SU-DHL-6 (cell line): ENCODE results near the gene PRADC1.
"Not testable (repeated sequence)": the region's sequence is repeated elsewhere in the genome, so short reads cannot be mapped to it uniquely, and the experiment has no call there.

Experiments
- H2AFZ ChIP-seq: fragments of 200-600 bp; sonication (generic); 2 replicates; pipeline ENCODE4 v1.6.1; 2014; ENCODE audit warnings: low read depth, mild to moderate bottlenecking, moderate library complexity, mixed read lengths, antibody characterized with exemption, low read length; ENCODE audit not compliant: severe bottlenecking
- H3F3A ChIP-seq: fragments of 200-600 bp; shearing (Covaris generic); 2 replicates; pipeline ENCODE4 v1.6.0; 2016; ENCODE audit warnings: antibody characterized with exemption, mild to moderate bottlenecking; ENCODE audit not compliant: insufficient read depth
- H3K27ac ChIP-seq: fragments of 200-600 bp; sonication (generic); 2 replicates; pipeline ENCODE4 v1.5.1; 2016; ENCODE audit warnings: low read depth, mild to moderate bottlenecking, low read length, moderate library complexity, mixed read lengths
- H3K27me3 ChIP-seq: fragments of 200-600 bp; sonication (generic), shearing (Covaris generic); 2 replicates; pipeline ENCODE4 v1.6.0; 2014; ENCODE audit warnings: mild to moderate bottlenecking, low read length
- H3K36me3 ChIP-seq: fragments of 200-600 bp; sonication (generic); 2 replicates; pipeline ENCODE4 v1.6.1; 2014; ENCODE audit warnings: mild to moderate bottlenecking, low read length, mixed read lengths
- H3K4me2 ChIP-seq: fragments of 300-600, 200-600 bp; shearing (Covaris generic), sonication (generic); 2 replicates; pipeline ENCODE4 v1.6.0; 2014; ENCODE audit warnings: low read length, low read depth, mild to moderate bottlenecking; ENCODE audit not compliant: poor library complexity, severe bottlenecking
- H3K4me3 ChIP-seq: fragments of 200-600 bp; sonication (generic); 2 replicates; pipeline ENCODE4 v1.5.1; 2014; ENCODE audit warnings: antibody characterized with exemption, low read length, mild to moderate bottlenecking, mixed read lengths; ENCODE audit not compliant: insufficient read depth, poor library complexity, severe bottlenecking
- H3K79me2 ChIP-seq: fragments of 200-600 bp; sonication (generic); 2 replicates; pipeline ENCODE4 v1.6.1; 2014; ENCODE audit warnings: mild to moderate bottlenecking, low read length, moderate library complexity; ENCODE audit not compliant: insufficient read depth
- H3K9ac ChIP-seq: fragments of 200-600 bp; sonication (generic); 2 replicates; pipeline ENCODE4 v1.7.0; 2014; ENCODE audit warnings: mild to moderate bottlenecking, low read length
- H3K9me2 ChIP-seq: fragments of 200-600 bp; sonication (generic); replicated peaks from 2 replicates; pipeline ENCODE4 v1.6.1; 2014; ENCODE audit warnings: low read length; ENCODE audit not compliant: insufficient read depth
- H3K9me3 ChIP-seq: fragments of 200-600 bp; sonication (generic); 2 replicates; pipeline ENCODE4 v1.6.1; 2014; ENCODE audit warnings: low read length, mixed read lengths; ENCODE audit not compliant: insufficient read depth
- H4K20me1 ChIP-seq: fragments of 200-600 bp; sonication (generic); 2 replicates; pipeline ENCODE4 v1.6.1; 2014; ENCODE audit warnings: low read depth, mild to moderate bottlenecking, antibody characterized with exemption, low read length, moderate library complexity, mixed read lengths
- CTCF ChIP-seq: fragments of 200-600 bp; sonication (generic); IDR thresholded peaks from one replicate; pipeline ENCODE4 v1.5.1; 2017; ENCODE audit warnings: antibody characterized with exemption, mild to moderate bottlenecking, low read length, moderate library complexity; ENCODE audit not compliant: insufficient read depth, poor library complexity, severe bottlenecking
- EZH2phosphoT487 ChIP-seq: fragments of 200-600 bp; sonication (generic), shearing (Covaris generic); conservative IDR thresholded peaks from 2 replicates; pipeline ENCODE4 v1.6.1; 2018; ENCODE audit warnings: mild to moderate bottlenecking, antibody characterized with exemption, low read length, moderate library complexity, mixed read lengths

PRADC1 gene

GRCh38 chr2:73205611-73206010 lies 27.4 kb downstream of the PRADC1 start:
- Histone ChIP-seq H3K9me3 (no peaks in the 10 kb centered on the region), H2AFZ (no peak overlapping the region), H3K27me3 (no peaks in the 10 kb centered on the region), H3K36me3 (no peaks in the 10 kb centered on the region), H3K9me2 (no peaks in the 10 kb centered on the region), H4K20me1 (no peaks in the 10 kb centered on the region), H3K9ac (no peak overlapping the region), H3K4me2 (no peak overlapping the region), H3K4me3 (no peak overlapping the region), H3F3A (no peaks in the 10 kb centered on the region), H3K27ac (no peak overlapping the region), H3K79me2 (no peaks in the 10 kb centered on the region)
- TF ChIP-seq CTCF (no peak), EZH2phosphoT487 (no peak)

- no peak overlapping the region for H3K9ac ChIP-seq
- TF ChIP-seq EZH2phosphoT487 (no peak), CTCF (no peak)
- no peak overlapping the region for H2AFZ ChIP-seq
- no peaks in the 10 kb centered on the region for H3K79me2 ChIP-seq
- no peaks in the 10 kb centered on the region for H3K9me3 ChIP-seq
- H3K4me2 ChIP-seq, result no peak overlapping the region
- H3F3A ChIP-seq, result no peaks in the 10 kb centered on the region
- H3K27me3 ChIP-seq, result no peaks in the 10 kb centered on the region
- no peaks in the 10 kb centered on the region for H3K9me2 ChIP-seq
- no peak overlapping the region for H3K4me3 ChIP-seq
- no peak overlapping the region for H3K27ac ChIP-seq
- H4K20me1 ChIP-seq, result no peaks in the 10 kb centered on the region
- no peaks in the 10 kb centered on the region for H3K36me3 ChIP-seq
These were observed 29.9 kb downstream of the PRADC1 start for GRCh38 chr2:73203055-73203681.

DNA sequence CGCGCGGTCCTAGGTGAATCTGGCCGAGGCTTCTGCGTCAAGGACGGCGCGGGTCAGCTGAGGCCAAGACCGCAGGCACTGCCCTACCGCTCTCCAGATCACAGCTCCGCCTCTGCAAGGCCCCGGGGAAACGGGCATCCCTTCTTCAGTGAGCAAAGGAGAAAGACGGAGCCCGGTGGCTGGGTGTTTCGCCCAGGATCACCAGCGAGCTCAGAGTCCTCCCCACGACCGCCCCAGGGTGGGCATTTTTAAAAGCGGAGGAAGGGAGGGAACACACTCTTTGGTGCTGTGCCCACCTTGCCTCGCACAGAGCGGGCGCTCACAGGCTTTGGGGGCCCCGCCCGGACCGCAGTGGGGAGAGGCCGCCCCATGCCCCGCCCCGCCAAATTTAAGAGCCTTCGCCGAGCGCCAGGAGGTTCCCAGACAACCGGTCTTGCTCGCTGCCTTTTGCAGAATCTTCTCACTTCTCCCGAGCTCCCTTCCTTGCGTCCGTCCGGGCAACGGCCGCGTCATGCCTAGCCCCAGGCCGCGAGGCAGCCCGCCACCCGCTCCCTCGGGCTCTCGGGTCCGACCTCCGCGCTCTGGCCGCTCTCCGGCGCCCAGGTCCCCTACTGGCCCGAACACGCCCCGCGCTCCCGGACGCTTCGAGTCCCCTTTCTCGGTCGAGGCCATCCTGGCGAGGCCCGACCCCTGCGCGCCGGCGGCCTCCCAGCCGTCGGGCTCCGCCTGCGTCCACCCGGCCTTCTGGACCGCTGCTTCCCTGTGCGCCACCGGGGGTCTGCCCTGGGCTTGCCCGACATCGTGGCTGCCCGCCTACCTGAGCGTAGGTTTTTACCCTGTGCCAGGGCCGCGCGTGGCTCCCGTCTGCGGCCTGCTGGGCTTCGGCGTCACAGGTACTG lies 30.6 kb downstream of the PRADC1 start, which contains the start of gene NOTO:
TSS of gene NOTO (plus strand) at position 419 of the 899 bp plus-strand sequence. CDS start at position 512, 93 bp downstream.
- no peaks in the 10 kb centered on the region for H3F3A ChIP-seq
- no peaks in the 10 kb centered on the region for H3K9me3 ChIP-seq
- no peaks in the 10 kb centered on the region for H3K79me2 ChIP-seq
- H3K27ac ChIP-seq, result no peak within 1 kb of the TSS
- H3K4me3 ChIP-seq, result no peak within 1 kb of the TSS
- no peak within 1 kb of the TSS for H3K4me2 ChIP-seq
- no peak within 1 kb of the TSS for H2AFZ ChIP-seq
- H3K36me3 ChIP-seq, result no peaks in the 10 kb centered on the region
- TF ChIP-seq EZH2phosphoT487 (no peak), CTCF (no peak)
- H3K9me2 ChIP-seq, result no peaks in the 10 kb centered on the region
- H3K27me3 ChIP-seq, result no peaks in the 10 kb centered on the region
- no peak within 1 kb of the TSS for H3K9ac ChIP-seq
- no peaks in the 10 kb centered on the region for H4K20me1 ChIP-seq

- H3K27me3 ChIP-seq, H3K4me3 ChIP-seq, H3K9me2 ChIP-seq, H3K79me2 ChIP-seq, H3F3A ChIP-seq, H3K9ac ChIP-seq, H4K20me1 ChIP-seq, H3K9me3 ChIP-seq, H3K36me3 ChIP-seq, H3K4me2 ChIP-seq, H3K27ac ChIP-seq, H2AFZ ChIP-seq: not testable (repeated sequence)
These were observed 32.8 kb downstream of the PRADC1 start for GRCh38 chr2:73200281-73200680.
